Activated naive CD8-positive, alpha-beta T cell treated with anti-CD3 and anti-CD28 coated beads, Interleukin-2, amount 50 U/mL, for 24 hours (primary cell): ENCODE measurements around the gene REEP3.
A peak's percentile ranks its signal among the peaks of the same experiment; 100 is the strongest.
"Not testable (repeated sequence)": the region's sequence is repeated elsewhere in the genome, so short reads cannot be mapped to it uniquely, and the experiment has no call there.

Experiments used
- ATAC-seq: fragments of 150-1000 bp; cut with Tn5 transposase; one replicate; pipeline ENCODE4 v1.10.0; 2021
- DNase-seq: peaks from one replicate; pipeline ENCODE4 v3.0.0; 2021
- H3K27ac Mint-ChIP-seq: one replicate; pipeline ENCODE4 v1.8.0; 2021; ENCODE audit warnings: mild to moderate bottlenecking, mixed read lengths
- H3K27me3 Mint-ChIP-seq: one replicate; pipeline ENCODE4 v1.8.0; 2021; ENCODE audit warnings: mixed read lengths
- H3K36me3 Mint-ChIP-seq: one replicate; pipeline ENCODE4 v1.8.0; 2021; ENCODE audit warnings: low read depth, mixed read lengths
- H3K4me1 Mint-ChIP-seq: one replicate; pipeline ENCODE4 v1.8.0; 2021; ENCODE audit warnings: mixed read lengths
- H3K4me3 Mint-ChIP-seq: one replicate; pipeline ENCODE4 v1.8.0; 2021; ENCODE audit warnings: mild to moderate bottlenecking, moderate library complexity, mixed read lengths
- H3K9me3 Mint-ChIP-seq: one replicate; pipeline ENCODE4 v1.8.0; 2021; ENCODE audit warnings: mixed read lengths

The REEP3 gene, protein sequence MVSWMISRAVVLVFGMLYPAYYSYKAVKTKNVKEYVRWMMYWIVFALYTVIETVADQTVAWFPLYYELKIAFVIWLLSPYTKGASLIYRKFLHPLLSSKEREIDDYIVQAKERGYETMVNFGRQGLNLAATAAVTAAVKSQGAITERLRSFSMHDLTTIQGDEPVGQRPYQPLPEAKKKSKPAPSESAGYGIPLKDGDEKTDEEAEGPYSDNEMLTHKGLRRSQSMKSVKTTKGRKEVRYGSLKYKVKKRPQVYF

GRCh38 chr10:63520500-63521415 is at the start of gene REEP3:
TSS of gene REEP3 (plus strand) at chr10:63521401. CDS start at chr10:63521546, 145 bp downstream.
- peak within 1 kb of the TSS; percentile 85 for H3K4me3 Mint-ChIP-seq
- ATAC-seq (peak; percentile 86), DNase-seq (peak; percentile 36)
- peak within 1 kb of the TSS; percentile 82 for H3K27ac Mint-ChIP-seq
- H3K27me3 Mint-ChIP-seq = no peaks in the 10 kb centered on the region
- peaks cover 71% of the 10 kb centered on the region for H3K4me1 Mint-ChIP-seq
- H3K36me3 Mint-ChIP-seq = peaks cover 16% of the 10 kb centered on the region
- H3K9me3 Mint-ChIP-seq = no peaks in the 10 kb centered on the region

DNA sequence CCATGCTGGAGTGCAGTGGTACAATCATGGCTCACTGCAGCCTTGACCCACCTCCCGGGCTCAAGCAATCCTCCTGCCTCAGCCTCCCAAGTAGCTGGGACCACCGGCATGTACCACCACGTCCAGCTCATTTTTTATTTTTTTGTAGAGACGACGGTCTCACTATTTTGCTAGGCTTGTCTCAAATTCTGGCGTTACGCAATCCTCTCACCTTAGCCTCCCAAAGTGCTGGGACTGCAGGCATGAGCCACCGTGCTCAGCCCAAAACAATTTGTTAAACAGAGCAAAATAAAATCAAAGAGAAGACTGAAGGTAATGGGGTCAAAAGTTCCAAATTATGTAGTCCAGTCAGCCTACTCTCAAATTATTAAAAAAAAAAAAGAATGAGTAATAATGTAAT is 46.7 kb upstream of the REEP3 start:
- no peak overlapping the region for H3K4me3 Mint-ChIP-seq
- no peaks in the 10 kb centered on the region for H3K9me3 Mint-ChIP-seq
- H3K36me3 Mint-ChIP-seq = peaks cover 5% of the 10 kb centered on the region
- no peaks in the 10 kb centered on the region for H3K27me3 Mint-ChIP-seq
- DNase-seq (no peak), ATAC-seq (no peak)
- no peak overlapping the region for H3K27ac Mint-ChIP-seq
- H3K4me1 Mint-ChIP-seq = peaks cover 4% of the 10 kb centered on the region

DNA sequence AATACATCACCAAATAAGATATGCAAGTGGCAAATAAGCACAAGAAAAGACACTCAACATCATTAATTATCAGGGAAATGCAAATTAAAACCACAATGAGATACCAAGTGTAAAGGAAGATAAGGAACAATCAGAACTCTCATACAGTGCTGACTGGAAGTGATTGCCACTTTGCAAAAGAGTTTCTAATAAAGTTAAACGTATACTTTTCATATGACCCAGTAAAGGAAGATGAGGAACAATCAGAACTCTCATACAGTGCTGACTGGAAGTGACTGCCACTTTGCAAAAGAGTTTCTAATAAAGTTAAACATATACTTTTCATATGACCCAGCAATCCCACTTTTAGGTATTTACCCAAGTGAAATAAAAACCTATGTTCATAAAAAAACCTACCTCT is 43.3 kb upstream of the REEP3 start:
- ATAC-seq (no peak), DNase-seq (no peak)
- no peak overlapping the region for H3K27ac Mint-ChIP-seq
- no peaks in the 10 kb centered on the region for H3K27me3 Mint-ChIP-seq
- H3K9me3 Mint-ChIP-seq = no peaks in the 10 kb centered on the region
- peaks cover 5% of the 10 kb centered on the region for H3K36me3 Mint-ChIP-seq
- H3K4me3 Mint-ChIP-seq = no peak overlapping the region
- peaks cover 2% of the 10 kb centered on the region for H3K4me1 Mint-ChIP-seq

GRCh38 chr10:63478564-63478963 is 42.6 kb upstream of the REEP3 start:
- peaks cover 5% of the 10 kb centered on the region for H3K36me3 Mint-ChIP-seq
- H3K4me1 Mint-ChIP-seq = peaks cover 2% of the 10 kb centered on the region
- no peak for DNase-seq
- no peak overlapping the region for H3K27ac Mint-ChIP-seq
- no peaks in the 10 kb centered on the region for H3K27me3 Mint-ChIP-seq
- no peaks in the 10 kb centered on the region for H3K9me3 Mint-ChIP-seq
- ATAC-seq = no peak
- no peak overlapping the region for H3K4me3 Mint-ChIP-seq

GRCh38 chr10:63480237-63480636 is 41.0 kb upstream of the REEP3 start:
- H3K36me3 Mint-ChIP-seq = peaks cover 5% of the 10 kb centered on the region
- ATAC-seq (no peak), DNase-seq (no peak)
- H3K27me3 Mint-ChIP-seq = no peaks in the 10 kb centered on the region
- peaks cover 2% of the 10 kb centered on the region for H3K4me1 Mint-ChIP-seq
- no peaks in the 10 kb centered on the region for H3K9me3 Mint-ChIP-seq
- no peak overlapping the region for H3K4me3 Mint-ChIP-seq
- H3K27ac Mint-ChIP-seq = no peak overlapping the region

DNA sequence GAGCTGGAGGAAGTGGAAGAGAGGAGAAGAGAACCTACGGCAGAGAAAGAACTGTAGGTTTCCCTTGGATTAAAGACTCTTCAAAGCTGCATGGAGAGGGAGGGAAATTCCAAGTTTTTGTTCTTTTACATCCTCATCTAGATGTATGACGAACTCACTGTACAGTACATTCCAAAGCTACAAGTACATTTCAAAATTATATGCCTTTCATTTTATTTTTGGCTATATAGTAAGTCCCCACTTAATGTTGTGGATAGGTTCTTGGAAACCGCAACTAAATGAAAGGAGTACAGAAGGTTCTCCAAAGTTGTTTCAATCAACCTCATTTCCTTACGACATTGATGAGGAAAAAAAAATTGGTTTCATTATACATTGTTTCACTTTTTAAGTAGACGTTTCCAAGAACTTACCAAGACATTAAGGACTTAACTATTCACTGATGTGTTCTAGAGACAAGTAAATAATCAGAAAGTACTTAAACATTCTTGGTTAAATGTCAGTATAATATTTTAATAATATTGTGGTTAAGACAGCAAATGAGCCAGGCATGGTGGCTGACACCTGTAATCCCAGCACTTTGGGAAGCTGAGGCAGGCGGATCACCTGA is 39.3 kb upstream of the REEP3 start:
- no peaks in the 10 kb centered on the region for H3K27me3 Mint-ChIP-seq
- no peak for ATAC-seq
- H3K9me3 Mint-ChIP-seq = no peaks in the 10 kb centered on the region
- no peak overlapping the region for H3K4me3 Mint-ChIP-seq
- H3K27ac Mint-ChIP-seq = no peak overlapping the region
- peaks cover 2% of the 10 kb centered on the region for H3K4me1 Mint-ChIP-seq
- H3K36me3 Mint-ChIP-seq = peaks cover 3% of the 10 kb centered on the region
- DNase-seq = no peak

GRCh38 chr10:63483983-63484382 is 37.2 kb upstream of the REEP3 start:
- H3K4me3 Mint-ChIP-seq = no peak overlapping the region
- no peaks in the 10 kb centered on the region for H3K9me3 Mint-ChIP-seq
- no peak overlapping the region for H3K27ac Mint-ChIP-seq

GRCh38 chr10:63487990-63488389 is 33.2 kb upstream of the REEP3 start:
- H3K36me3 Mint-ChIP-seq = peaks cover 4% of the 10 kb centered on the region
- H3K4me1 Mint-ChIP-seq = peaks cover 6% of the 10 kb centered on the region
- no peaks in the 10 kb centered on the region for H3K9me3 Mint-ChIP-seq
- H3K27ac Mint-ChIP-seq = no peak overlapping the region
- DNase-seq (no peak), ATAC-seq (no peak)
- H3K4me3 Mint-ChIP-seq = no peak overlapping the region
- no peaks in the 10 kb centered on the region for H3K27me3 Mint-ChIP-seq

More at GRCh38 chr10:63483983-63484382, 37.2 kb upstream of the REEP3 start:
- Mint-ChIP-seq H3K27me3 (no peaks in the 10 kb centered on the region), H3K4me1 (no peaks in the 10 kb centered on the region), H3K36me3 (no peaks in the 10 kb centered on the region)
- ATAC-seq = no peak
- DNase-seq = no peak

DNA sequence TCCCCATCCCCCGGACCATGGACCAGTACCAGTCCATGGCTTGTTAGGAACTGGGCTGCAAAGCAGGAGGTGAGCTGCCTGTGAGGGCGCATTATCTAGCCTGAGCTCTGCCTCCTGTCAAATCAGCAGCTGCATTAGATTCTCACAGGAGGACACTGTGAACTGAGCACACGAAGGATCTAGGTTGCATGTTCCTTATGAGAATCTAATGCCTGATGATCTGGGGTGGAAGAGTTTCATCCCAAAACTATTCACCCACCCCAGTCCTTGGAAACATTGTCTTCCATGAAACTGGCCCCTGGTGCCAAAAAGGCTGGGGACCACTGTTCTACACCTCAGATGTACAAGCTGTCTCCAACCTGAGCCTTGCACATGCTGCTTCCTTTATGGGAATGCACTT is 31.4 kb upstream of the REEP3 start:
- no peaks in the 10 kb centered on the region for H3K9me3 Mint-ChIP-seq
- H3K36me3 Mint-ChIP-seq = peaks cover 5% of the 10 kb centered on the region
- DNase-seq (no peak), ATAC-seq (no peak)
- H3K27ac Mint-ChIP-seq = no peak overlapping the region
- no peak overlapping the region for H3K4me3 Mint-ChIP-seq
- no peaks in the 10 kb centered on the region for H3K27me3 Mint-ChIP-seq
- H3K4me1 Mint-ChIP-seq = peaks cover 6% of the 10 kb centered on the region

DNA sequence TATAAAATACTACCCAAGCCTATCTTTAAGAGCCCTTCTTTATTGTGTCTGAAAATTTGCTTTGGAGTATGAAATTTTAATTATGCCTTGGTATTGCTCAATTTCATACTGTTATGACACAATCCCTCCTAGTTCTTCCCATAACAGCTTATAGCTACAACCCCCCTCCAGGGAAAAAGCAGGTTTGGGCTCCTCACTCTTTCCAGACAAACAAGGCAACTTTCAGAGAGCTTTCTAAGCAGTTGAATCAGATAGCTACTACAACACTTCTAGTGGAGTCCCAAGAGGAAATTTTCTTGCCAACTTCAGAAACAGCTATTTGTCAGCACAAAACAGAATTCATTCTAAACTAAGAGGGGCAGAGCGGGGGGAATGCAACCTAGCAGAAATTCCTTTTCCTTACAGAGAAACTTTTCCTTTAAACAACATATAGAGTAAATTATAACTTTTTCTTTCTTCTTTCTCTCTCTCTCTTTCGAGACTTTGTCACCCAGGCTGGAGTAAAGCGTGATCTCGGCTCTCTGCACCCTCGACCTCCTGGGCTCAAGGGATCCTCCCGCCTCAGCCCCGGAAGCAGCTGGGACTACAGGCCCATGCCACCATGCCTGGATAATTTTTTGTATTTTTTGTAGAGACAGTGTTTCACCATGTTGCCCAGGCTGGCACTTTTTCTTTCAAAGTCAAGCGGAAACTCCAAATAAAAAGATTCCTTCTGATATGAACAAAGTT is 29.4 kb upstream of the REEP3 start:
- peaks cover 6% of the 10 kb centered on the region for H3K36me3 Mint-ChIP-seq
- H3K9me3 Mint-ChIP-seq = peaks cover 4% of the 10 kb centered on the region
- H3K27ac Mint-ChIP-seq = no peak overlapping the region
- no peak overlapping the region for H3K4me3 Mint-ChIP-seq
- DNase-seq (no peak), ATAC-seq (no peak)
- peaks cover 12% of the 10 kb centered on the region for H3K4me1 Mint-ChIP-seq
- H3K27me3 Mint-ChIP-seq = no peaks in the 10 kb centered on the region

GRCh38 chr10:63492317-63492690 is 28.9 kb upstream of the REEP3 start:
- H3K27me3 Mint-ChIP-seq, DNase-seq, H3K27ac Mint-ChIP-seq, ATAC-seq, H3K9me3 Mint-ChIP-seq, H3K4me3 Mint-ChIP-seq, H3K36me3 Mint-ChIP-seq: not testable (repeated sequence)
- H3K4me1 Mint-ChIP-seq = peaks cover 12% of the 10 kb centered on the region

- no peak for ATAC-seq
- Mint-ChIP-seq H3K27me3 (no peaks in the 10 kb centered on the region), H3K9me3 (peaks cover 4% of the 10 kb centered on the region), H3K4me1 (peaks cover 12% of the 10 kb centered on the region), H3K27ac (no peak overlapping the region), H3K4me3 (no peak overlapping the region), H3K36me3 (peaks cover 6% of the 10 kb centered on the region)
- DNase-seq = no peak
These were observed 28.2 kb upstream of the REEP3 start for GRCh38 chr10:63493004-63493403.

DNA sequence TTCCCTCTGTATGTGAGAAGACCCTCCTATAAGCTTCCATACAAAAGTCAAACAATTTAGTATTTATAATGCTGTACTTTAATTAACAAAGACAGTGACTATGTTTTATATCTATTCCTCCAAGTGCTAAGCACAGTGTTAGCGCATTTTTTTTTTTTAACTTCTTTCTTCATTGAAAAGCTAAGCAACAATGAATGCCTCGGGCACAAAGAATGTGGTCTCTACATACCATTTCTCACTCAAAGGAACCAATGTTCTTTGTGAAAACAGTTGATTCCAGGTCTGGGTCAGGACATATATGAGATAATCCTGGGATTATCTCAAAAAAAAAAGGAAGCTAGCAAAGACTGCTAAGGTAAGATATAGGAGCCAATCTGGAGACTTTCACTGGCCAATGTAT is 26.2 kb upstream of the REEP3 start:
- H3K27ac Mint-ChIP-seq = no peak overlapping the region
- H3K4me3 Mint-ChIP-seq = no peak overlapping the region

GRCh38 chr10:63496561-63496960 is 24.6 kb upstream of the REEP3 start:
- Mint-ChIP-seq H3K27me3 (no peaks in the 10 kb centered on the region), H3K4me1 (peaks cover 16% of the 10 kb centered on the region), H3K9me3 (peaks cover 4% of the 10 kb centered on the region), H3K4me3 (no peak overlapping the region), H3K36me3 (peaks cover 13% of the 10 kb centered on the region), H3K27ac (no peak overlapping the region)
- ATAC-seq (no peak), DNase-seq (no peak)

More for the DNA sequence above, 26.2 kb upstream of the REEP3 start:
- Mint-ChIP-seq H3K4me1 (peaks cover 16% of the 10 kb centered on the region), H3K36me3 (peaks cover 13% of the 10 kb centered on the region), H3K27me3 (no peaks in the 10 kb centered on the region), H3K9me3 (peaks cover 4% of the 10 kb centered on the region)
- no peak for ATAC-seq
- no peak for DNase-seq
